Activated naive CD8-positive, alpha-beta T cell treated with anti-CD3 and anti-CD28 coated beads, Interleukin-2, amount 10 ng/mL, durations not matched to agents 7 days and 5 days (primary cell): ENCODE measurements around the gene RNLS. TPM values are rescaled to one million over a fixed set of nuclear protein-coding genes. Genes with fewer than 3 reads are reported as not detected.
A peak's percentile ranks its signal among the peaks of the same experiment; 100 is the strongest.
"Not testable (repeated sequence)": the region's sequence is repeated elsewhere in the genome, so short reads cannot be mapped to it uniquely, and the experiment has no call there.

Experiments used
- ATAC-seq: fragments of 150-1000 bp; cut with Tn5 transposase; one replicate; pipeline ENCODE4 v1.10.0; 2021; ENCODE audit warnings: low read depth, moderate library complexity
- POLR2A ChIA-PET: fragments of 350-600 bp; sonication (Branson Sonifier 250); formaldehyde crosslinking; loops from one replicate; lab custom pipeline; 2021; ENCODE audit warnings: antibody characterized with exemption; lab: Charles Lee
- DNase-seq: peaks from one replicate; pipeline ENCODE4 v3.0.0; 2021
- H3K27ac Mint-ChIP-seq: one replicate; pipeline ENCODE4 v1.8.0; 2022; ENCODE audit warnings: mild to moderate bottlenecking, mixed read lengths
- H3K27me3 Mint-ChIP-seq: one replicate; pipeline ENCODE4 v1.8.0; 2022; ENCODE audit warnings: mild to moderate bottlenecking, moderate library complexity, mixed read lengths
- H3K36me3 Mint-ChIP-seq: one replicate; pipeline ENCODE4 v1.8.0; 2021; ENCODE audit warnings: mild to moderate bottlenecking, mixed read lengths
- H3K4me1 Mint-ChIP-seq: one replicate; pipeline ENCODE4 v1.8.0; 2021; ENCODE audit warnings: mixed read lengths
- H3K4me3 Mint-ChIP-seq: one replicate; pipeline ENCODE4 v1.8.0; 2022; ENCODE audit warnings: mild to moderate bottlenecking, moderate library complexity, mixed read lengths
- H3K9me3 Mint-ChIP-seq: one replicate; pipeline ENCODE4 v1.8.0; 2021; ENCODE audit warnings: mixed read lengths
- total RNA-seq, 2 experiments: library from RNA; stranded (reverse); gene quantifications; one replicate each; pipeline ENCODE4 v1.2.3, GENCODE V29; 2021

The RNLS gene
- total RNA-seq, 2 experiments from 2014 or later, result 3.5 to 5.2 TPM

GRCh38 chr10:88499569-88500470 lies 83.3 kb downstream of the RNLS start:
- Mint-ChIP-seq H3K36me3 (no peaks in the 10 kb centered on the region), H3K27me3 (no peaks in the 10 kb centered on the region), H3K4me3 (no peak overlapping the region), H3K9me3 (peaks cover 4% of the 10 kb centered on the region), H3K27ac (no peak overlapping the region), H3K4me1 (peaks cover 5% of the 10 kb centered on the region)
- no peak for ATAC-seq
- POLR2A ChIA-PET, result no interaction called here
- no peak for DNase-seq

GRCh38 chr10:88497913-88498312 lies 85.2 kb downstream of the RNLS start:
- Mint-ChIP-seq H3K4me3 (no peak overlapping the region), H3K4me1 (peaks cover 5% of the 10 kb centered on the region), H3K27me3 (no peaks in the 10 kb centered on the region), H3K9me3 (peaks cover 5% of the 10 kb centered on the region), H3K27ac (no peak overlapping the region), H3K36me3 (no peaks in the 10 kb centered on the region)
- POLR2A ChIA-PET, result no interaction called here
- DNase-seq (no peak), ATAC-seq (no peak)

GRCh38 chr10:88494537-88494936 lies 88.6 kb downstream of the RNLS start:
- H3K4me3 Mint-ChIP-seq, result no peak overlapping the region
- no peak overlapping the region for H3K27ac Mint-ChIP-seq
- ATAC-seq (no peak), DNase-seq (no peak)
- peaks cover 16% of the 10 kb centered on the region for H3K4me1 Mint-ChIP-seq
- no peaks in the 10 kb centered on the region for H3K27me3 Mint-ChIP-seq
- POLR2A ChIA-PET, result no interaction called here
- peaks cover 5% of the 10 kb centered on the region for H3K9me3 Mint-ChIP-seq
- H3K36me3 Mint-ChIP-seq, result peaks cover 1% of the 10 kb centered on the region

GRCh38 chr10:88493691-88494483 lies 89.2 kb downstream of the RNLS start:
- Mint-ChIP-seq H3K36me3 (peaks cover 1% of the 10 kb centered on the region), H3K27ac (no peak overlapping the region), H3K27me3 (no peaks in the 10 kb centered on the region), H3K9me3 (peaks cover 5% of the 10 kb centered on the region), H3K4me1 (peaks cover 23% of the 10 kb centered on the region), H3K4me3 (no peak overlapping the region)
- ATAC-seq (no peak), DNase-seq (no peak)
- POLR2A ChIA-PET, result no interaction called here

GRCh38 chr10:88491314-88491713 lies 91.8 kb downstream of the RNLS start:
- H3K36me3 Mint-ChIP-seq, result peaks cover 2% of the 10 kb centered on the region
- H3K9me3 Mint-ChIP-seq, result peaks cover 8% of the 10 kb centered on the region
- peaks cover 18% of the 10 kb centered on the region for H3K4me1 Mint-ChIP-seq
- H3K27ac Mint-ChIP-seq, result no peak overlapping the region
- no peak for DNase-seq
- H3K27me3 Mint-ChIP-seq, result no peaks in the 10 kb centered on the region
- ATAC-seq, result no peak
- H3K4me3 Mint-ChIP-seq, result no peak overlapping the region
- POLR2A ChIA-PET, result no interaction called here

GRCh38 chr10:88490231-88490980 lies 92.7 kb downstream of the RNLS start:
- ATAC-seq, result no peak
- Mint-ChIP-seq H3K27ac (no peak overlapping the region), H3K4me3 (peak overlapping the region; percentile 11), H3K36me3 (peaks cover 6% of the 10 kb centered on the region), H3K4me1 (peaks cover 18% of the 10 kb centered on the region), H3K27me3 (no peaks in the 10 kb centered on the region), H3K9me3 (peaks cover 6% of the 10 kb centered on the region)
- POLR2A ChIA-PET, result no interaction called here
- DNase-seq, result no peak

GRCh38 chr10:88489107-88489506 lies 94.0 kb downstream of the RNLS start:
- Mint-ChIP-seq H3K27ac (no peak overlapping the region), H3K9me3 (peaks cover 5% of the 10 kb centered on the region), H3K4me3 (no peak overlapping the region), H3K4me1 (peaks cover 18% of the 10 kb centered on the region), H3K36me3 (peaks cover 6% of the 10 kb centered on the region), H3K27me3 (no peaks in the 10 kb centered on the region)
- DNase-seq, result no peak
- no peak for ATAC-seq
- POLR2A ChIA-PET, result no interaction called here

- DNase-seq, H3K27ac Mint-ChIP-seq, ATAC-seq, H3K36me3 Mint-ChIP-seq, POLR2A ChIA-PET, H3K27me3 Mint-ChIP-seq, H3K4me3 Mint-ChIP-seq: not testable (repeated sequence)
- Mint-ChIP-seq H3K9me3 (peaks cover 10% of the 10 kb centered on the region), H3K4me1 (peaks cover 18% of the 10 kb centered on the region)
These were observed 96.3 kb downstream of the RNLS start for GRCh38 chr10:88486816-88487215.

DNA sequence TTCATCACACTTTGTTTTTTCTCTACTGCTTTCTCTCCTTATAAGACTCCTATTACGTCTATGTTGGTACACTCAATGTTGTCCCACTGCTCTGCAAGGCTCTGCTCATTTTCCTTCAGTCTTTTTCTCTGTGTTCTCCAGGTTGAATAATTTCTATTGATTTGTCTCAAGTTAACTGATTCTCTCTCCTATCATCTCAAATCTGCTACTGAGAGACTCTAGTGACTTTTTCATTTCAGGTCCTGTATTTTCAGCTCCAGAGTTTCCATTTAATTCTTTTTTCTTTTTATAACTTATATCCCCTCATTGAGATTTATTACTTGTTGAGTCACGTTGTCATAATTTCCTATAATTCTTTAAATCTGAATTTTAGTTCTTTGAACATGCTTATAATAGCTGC lies 100.9 kb downstream of the RNLS start:
- ATAC-seq, result no peak
- H3K36me3 Mint-ChIP-seq, result peaks cover 9% of the 10 kb centered on the region
- no peaks in the 10 kb centered on the region for H3K4me1 Mint-ChIP-seq
- peaks cover 5% of the 10 kb centered on the region for H3K27me3 Mint-ChIP-seq
- DNase-seq, result no peak
- POLR2A ChIA-PET, result no interaction called here
- no peak overlapping the region for H3K4me3 Mint-ChIP-seq
- H3K9me3 Mint-ChIP-seq, result peaks cover 11% of the 10 kb centered on the region
- no peak overlapping the region for H3K27ac Mint-ChIP-seq

- POLR2A ChIA-PET, result no interaction called here
- Mint-ChIP-seq H3K4me3 (no peak overlapping the region), H3K27me3 (peaks cover 7% of the 10 kb centered on the region), H3K27ac (no peak overlapping the region), H3K36me3 (peaks cover 4% of the 10 kb centered on the region), H3K4me1 (no peaks in the 10 kb centered on the region), H3K9me3 (peaks cover 7% of the 10 kb centered on the region)
- DNase-seq (no peak), ATAC-seq (no peak)
These were observed 104.9 kb downstream of the RNLS start for GRCh38 chr10:88478256-88478655.

DNA sequence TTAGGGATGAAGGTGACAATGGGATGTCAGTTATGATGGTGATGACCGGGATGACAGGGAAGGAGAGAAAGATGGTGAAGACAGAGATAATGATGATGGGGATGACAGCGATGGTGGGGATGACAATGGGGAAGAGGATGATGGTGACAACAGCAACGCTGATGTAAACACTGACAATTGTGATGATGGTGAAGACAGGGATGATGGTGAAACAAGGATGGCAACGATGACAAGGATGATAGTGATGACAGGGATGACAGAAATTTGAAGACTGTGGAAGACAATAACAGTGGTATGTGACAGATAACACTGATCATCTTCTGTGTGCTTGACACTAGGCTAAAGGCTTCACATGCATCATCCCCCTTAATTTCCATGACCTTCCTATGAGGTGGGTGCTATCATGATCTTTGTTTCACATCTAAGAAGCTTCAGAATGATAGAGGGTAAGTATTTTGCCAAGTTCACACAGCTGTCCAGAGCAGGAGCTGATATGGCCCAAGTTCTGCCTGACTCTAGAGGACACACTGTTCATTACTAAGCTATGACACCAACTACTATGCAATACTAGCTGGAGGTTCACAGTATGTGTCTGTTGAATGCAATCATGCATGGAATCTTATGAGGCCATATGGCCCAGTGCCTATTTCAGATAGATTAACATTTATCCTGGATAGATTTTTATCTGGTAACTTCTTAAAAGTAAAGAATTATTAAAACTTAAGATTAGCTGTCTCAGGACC lies 105.6 kb downstream of the RNLS start:
- no peaks in the 10 kb centered on the region for H3K4me1 Mint-ChIP-seq
- H3K36me3 Mint-ChIP-seq, result peaks cover 4% of the 10 kb centered on the region
- H3K4me3 Mint-ChIP-seq, result no peak overlapping the region
- H3K9me3 Mint-ChIP-seq, result peaks cover 5% of the 10 kb centered on the region
- POLR2A ChIA-PET, result no interaction called here
- peaks cover 7% of the 10 kb centered on the region for H3K27me3 Mint-ChIP-seq
- no peak overlapping the region for H3K27ac Mint-ChIP-seq
- DNase-seq, result no peak
- no peak for ATAC-seq

DNA sequence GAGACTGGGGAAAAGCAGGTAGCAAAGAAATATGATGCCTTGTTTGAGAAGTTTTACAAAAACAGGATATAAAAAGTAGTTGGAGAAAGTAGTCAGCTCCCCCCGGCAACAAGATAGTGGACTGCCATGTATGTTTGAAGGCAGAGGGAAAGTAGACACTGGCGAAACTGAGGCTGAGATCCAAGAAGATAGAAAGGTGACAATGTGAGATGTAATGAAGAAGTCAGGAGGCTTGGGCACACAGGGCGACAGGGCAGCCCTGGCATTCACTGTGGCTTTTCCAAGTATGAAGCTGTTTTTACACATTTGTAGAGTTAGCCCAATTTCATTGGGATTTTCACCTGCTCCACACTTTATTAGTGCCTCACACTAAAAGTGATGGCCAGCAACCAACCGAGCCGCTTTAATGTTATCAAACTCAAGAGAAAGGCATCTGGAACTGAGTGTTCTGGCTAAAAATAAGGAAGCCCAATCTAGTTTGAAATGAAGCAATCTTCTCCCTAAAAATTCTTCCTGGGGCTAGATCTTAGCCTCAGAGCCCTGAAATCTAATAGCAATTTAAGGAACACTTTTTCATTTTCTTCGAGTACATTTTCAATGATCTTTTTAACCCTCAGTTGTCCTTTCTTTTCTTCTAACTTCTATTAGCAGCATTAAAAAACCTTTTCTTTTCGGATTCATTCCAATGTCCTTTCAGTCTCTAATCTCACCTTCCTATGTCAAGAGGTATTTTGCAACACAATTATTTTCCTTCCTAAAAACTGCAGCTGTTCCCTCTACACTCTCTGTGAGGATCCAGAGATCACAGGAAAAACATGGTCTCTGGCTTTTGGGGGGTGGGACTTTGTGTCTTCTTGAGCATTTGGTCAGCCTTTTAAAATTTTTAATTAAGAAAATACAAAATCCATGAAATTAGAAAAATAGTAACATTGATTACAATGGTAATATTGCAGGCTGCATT lies 108.0 kb downstream of the RNLS start:
- ATAC-seq, result no peak
- no peak for DNase-seq
- Mint-ChIP-seq H3K36me3 (peaks cover 4% of the 10 kb centered on the region), H3K4me1 (no peaks in the 10 kb centered on the region), H3K4me3 (no peak overlapping the region), H3K27ac (no peak overlapping the region), H3K9me3 (no peaks in the 10 kb centered on the region), H3K27me3 (peaks cover 2% of the 10 kb centered on the region)
- POLR2A ChIA-PET, result no interaction called here
